ENCODE results near the gene TOX2. TPM values are rescaled to one million over a fixed set of nuclear protein-coding genes. Genes with fewer than 3 reads are reported as not detected.

TOX2 gene
- total RNA-seq, 2 donors from 2014 or later: 2.4 to 3.4 TPM

GRCh38 chr20:44117296-44118184 lies 202.9 kb downstream of the TOX2 start:
- H3K4me3 Mint-ChIP-seq: no peak overlapping the region
- peak; percentile 35 for DNase-seq
- WGBS, 2 experiments (ENCODE audit: insufficient coverage in 1 of 2, insufficient read length in 1 of 2): 90 to 96% methylated on average over 6 to 8 of the region's 8 CpGs

GRCh38 chr20:44118185-44119033 lies 203.8 kb downstream of the TOX2 start:
- peaks cover 13% of the 10 kb centered on the region for H3K27me3 Mint-ChIP-seq (ENCODE audit: insufficient read depth)
- Histone ChIP-seq H3K9ac (ENCODE audit: extremely low read depth, low read length, poor library complexity, severe bottlenecking) (no peak overlapping the region), H3K4me3 (ENCODE audit: low read length) (no peak overlapping the region), H3K27ac (ENCODE audit: low read depth, low read length) (no peak overlapping the region), H3K9me3 (ENCODE audit: control insufficient read depth, low read length) (no peaks in the 10 kb centered on the region), H3K27me3 (ENCODE audit: control insufficient read depth, insufficient read depth, low read length, poor library complexity, severe bottlenecking) (no peaks in the 10 kb centered on the region), H3K36me3 (ENCODE audit: control insufficient read depth, insufficient read depth, low read length) (no peaks in the 10 kb centered on the region), H3K4me1 (ENCODE audit: control insufficient read depth, insufficient read depth, low read length) (no peaks in the 10 kb centered on the region)
- peak; percentile 38 for DNase-seq
- H3K4me1 Mint-ChIP-seq: peaks cover 6% of the 10 kb centered on the region
- 94 to 97% methylated on average over 5 to 9 of the region's 9 CpGs for WGBS, 2 experiments (ENCODE audit: insufficient coverage in 1 of 2, insufficient read length in 1 of 2)
- no peak for TF ChIP-seq CTCF (conservative IDR thresholded peaks at IDR 0.05)
- no peak overlapping the region for H3K27ac Mint-ChIP-seq
- H3K4me3 Mint-ChIP-seq: no peak overlapping the region
- no peaks in the 10 kb centered on the region for H3K36me3 Mint-ChIP-seq (ENCODE audit: low read depth)
- H3K9me3 Mint-ChIP-seq: no peaks in the 10 kb centered on the region

More at GRCh38 chr20:44117296-44118184, 202.9 kb downstream of the TOX2 start:
- Mint-ChIP-seq H3K36me3 (ENCODE audit: low read depth) (no peaks in the 10 kb centered on the region), H3K9me3 (no peaks in the 10 kb centered on the region), H3K27ac (no peak overlapping the region), H3K4me1 (peaks cover 6% of the 10 kb centered on the region), H3K27me3 (ENCODE audit: insufficient read depth) (peaks cover 13% of the 10 kb centered on the region)
- Histone ChIP-seq H3K4me3 (ENCODE audit: low read length) (no peak overlapping the region), H3K4me1 (ENCODE audit: control insufficient read depth, insufficient read depth, low read length) (no peaks in the 10 kb centered on the region), H3K27ac (ENCODE audit: low read depth, low read length) (no peak overlapping the region), H3K36me3 (ENCODE audit: control insufficient read depth, insufficient read depth, low read length) (no peaks in the 10 kb centered on the region), H3K27me3 (ENCODE audit: control insufficient read depth, insufficient read depth, low read length, poor library complexity, severe bottlenecking) (no peaks in the 10 kb centered on the region), H3K9me3 (ENCODE audit: control insufficient read depth, low read length) (no peaks in the 10 kb centered on the region), H3K9ac (ENCODE audit: extremely low read depth, low read length, poor library complexity, severe bottlenecking) (no peak overlapping the region)
- no peak for TF ChIP-seq CTCF (conservative IDR thresholded peaks at IDR 0.05)

Other genes starting within 250 kb of the TOX2 start
- 100 to 1,000 TPM; 139 to 182 TPM for gene MYBL2, start 247.7 kb upstream of the TOX2 start, total RNA-seq
- gene GTSF1L, start 187.8 kb upstream of the TOX2 start, total RNA-seq: not detected